HuH-7 (cell line): Measurements from ENCODE around the gene OSBPL2.

Experiments
- DNase-seq: peaks from one replicate; pipeline ENCODE4 v3.0.0; 2011; ENCODE audit warnings: low spot score

Gene OSBPL2

GRCh38 chr20:62326959-62327725 is 88.8 kb downstream of the OSBPL2 start:
- DNase-seq = no peak

GRCh38 chr20:62327726-62328495 is 89.6 kb downstream of the OSBPL2 start:
- no peak for DNase-seq

- DNase-seq = no peak
These were observed 90.5 kb downstream of the OSBPL2 start for GRCh38 chr20:62328684-62329388.

DNA sequence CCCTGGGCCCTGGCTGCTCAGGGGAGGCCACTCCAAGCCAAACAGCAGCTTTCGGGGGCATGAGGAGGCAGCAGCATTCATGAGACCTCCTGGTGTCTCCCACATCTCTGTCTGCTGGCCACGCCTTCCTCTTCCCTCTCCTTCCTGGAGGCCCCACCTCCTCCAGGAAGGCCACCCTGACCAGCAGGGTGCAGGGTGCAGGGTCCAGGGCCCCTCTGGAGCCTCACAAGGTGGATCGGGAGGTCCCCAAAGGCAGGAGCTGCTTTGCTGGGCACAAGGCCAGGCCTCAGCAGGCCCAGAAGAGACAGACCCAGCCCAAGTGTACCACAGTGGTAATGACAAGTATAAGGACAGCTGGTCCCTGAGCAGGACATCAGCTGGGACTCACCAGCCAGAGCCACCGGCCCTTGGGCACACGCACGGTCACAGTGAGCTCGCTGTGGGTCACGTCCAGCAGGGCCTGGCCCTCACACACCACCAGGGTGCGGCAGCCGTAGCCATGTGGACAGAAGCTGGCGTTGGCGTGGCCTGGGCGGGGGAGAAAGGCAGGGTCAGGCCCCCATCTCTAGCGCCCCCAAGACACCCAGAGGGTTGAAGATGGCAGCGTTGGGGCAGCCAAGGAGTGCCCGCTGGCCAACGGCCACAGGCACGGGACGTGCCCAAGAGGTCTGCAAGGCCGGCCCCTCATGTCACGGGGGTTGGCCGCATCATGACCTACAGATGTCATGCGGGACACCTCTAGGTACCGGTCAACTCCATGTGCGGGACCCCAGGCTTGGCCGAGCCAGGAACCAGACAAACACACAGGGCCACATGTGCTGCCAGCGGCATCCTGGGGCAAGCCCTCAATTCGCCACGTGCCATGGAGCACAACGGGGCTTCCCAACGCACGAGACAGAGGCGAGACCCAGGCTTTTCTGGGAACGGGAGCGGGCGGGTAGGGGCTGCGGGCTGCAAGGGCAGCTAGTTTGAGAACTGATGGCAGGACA is 91.4 kb downstream of the OSBPL2 start:
- no peak for DNase-seq

GRCh38 chr20:62330576-62331317 is 92.4 kb downstream of the OSBPL2 start:
- DNase-seq = no peak

GRCh38 chr20:62331347-62331746 is 93.0 kb downstream of the OSBPL2 start:
- DNase-seq = no peak

- no peak for DNase-seq
These were observed 94.1 kb downstream of the OSBPL2 start for GRCh38 chr20:62332421-62332820.

DNA sequence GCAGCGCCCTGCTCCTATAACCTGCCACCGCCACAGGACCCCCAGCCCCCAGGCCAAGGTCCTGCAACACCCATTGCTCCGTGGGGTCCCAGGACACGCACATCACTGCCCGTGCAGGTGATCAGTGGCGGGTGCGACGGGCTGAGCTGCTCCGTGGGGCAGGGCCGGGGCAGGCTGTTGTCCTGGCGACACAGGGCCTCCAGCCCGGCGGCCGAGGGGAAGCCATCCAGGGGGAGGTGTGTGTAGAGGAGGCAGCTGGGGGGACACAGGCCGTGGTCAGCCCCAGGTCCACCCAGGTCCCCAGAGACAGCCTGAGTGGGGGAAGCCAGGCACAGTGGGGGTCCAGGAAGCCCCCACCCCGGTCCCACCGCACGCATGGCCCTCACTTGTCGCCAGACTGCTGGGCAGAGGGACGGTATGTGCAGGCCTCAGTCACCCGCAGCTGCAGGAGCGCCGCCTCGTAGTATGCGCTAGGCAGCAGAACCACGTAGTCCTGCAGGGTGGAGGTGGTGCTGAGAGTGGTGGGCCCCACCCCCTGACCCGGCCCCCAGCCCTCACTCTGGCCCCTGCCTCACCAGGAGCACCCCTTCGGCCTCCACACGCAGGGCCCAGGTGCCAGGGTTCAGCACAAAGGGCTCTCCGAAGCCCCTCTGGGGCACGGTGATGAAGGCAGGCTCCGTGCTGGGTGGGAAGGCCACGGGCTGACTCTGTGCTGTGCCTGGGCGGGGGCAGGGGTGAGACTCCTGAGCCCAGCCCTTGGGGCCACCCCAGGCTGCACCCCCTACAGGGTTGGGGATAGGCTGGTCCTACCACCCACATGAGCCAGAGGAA is 94.9 kb downstream of the OSBPL2 start:
- no peak for DNase-seq

- DNase-seq = no peak
These were observed 95.7 kb downstream of the OSBPL2 start for GRCh38 chr20:62333820-62334595.

DNA sequence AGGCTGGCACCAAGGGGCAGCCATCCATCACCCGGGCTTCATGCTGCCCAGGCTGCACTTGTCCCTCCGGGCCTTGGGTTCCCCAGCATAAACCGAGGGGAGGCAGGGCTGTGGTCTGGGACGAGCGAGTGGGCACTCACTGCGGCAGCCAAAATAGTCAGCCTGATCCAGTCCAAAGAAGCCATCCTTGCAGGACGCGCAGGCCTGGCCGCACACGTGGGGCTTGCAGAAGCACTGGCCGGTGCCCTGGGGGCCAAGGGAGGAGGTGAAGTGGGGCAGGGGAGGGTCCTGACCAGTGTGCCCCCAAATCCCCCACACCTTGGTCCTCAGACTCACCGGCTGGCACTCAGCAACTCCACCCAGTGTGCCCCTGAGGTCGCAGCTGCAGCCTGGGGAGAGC is 96.6 kb downstream of the OSBPL2 start:
- no peak for DNase-seq

DNA sequence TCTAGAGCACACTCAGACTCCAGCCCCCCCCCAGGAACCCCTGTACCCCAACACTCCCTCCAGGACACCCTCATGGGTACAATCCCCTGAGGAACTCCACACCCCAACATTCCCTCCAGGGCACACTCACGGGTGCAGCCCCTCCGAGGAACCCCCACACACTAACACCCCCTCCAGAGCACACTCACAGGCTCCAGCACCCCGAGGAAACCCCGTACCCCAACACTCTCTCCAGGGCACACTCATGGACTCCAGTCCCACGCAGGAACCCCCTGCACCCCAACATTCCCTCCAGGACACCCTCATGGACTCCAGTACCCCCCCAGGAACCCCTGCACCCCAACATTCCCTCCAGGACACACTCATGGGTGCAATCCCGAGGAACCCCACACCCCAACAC is 97.2 kb downstream of the OSBPL2 start:
- no peak for DNase-seq

DNA sequence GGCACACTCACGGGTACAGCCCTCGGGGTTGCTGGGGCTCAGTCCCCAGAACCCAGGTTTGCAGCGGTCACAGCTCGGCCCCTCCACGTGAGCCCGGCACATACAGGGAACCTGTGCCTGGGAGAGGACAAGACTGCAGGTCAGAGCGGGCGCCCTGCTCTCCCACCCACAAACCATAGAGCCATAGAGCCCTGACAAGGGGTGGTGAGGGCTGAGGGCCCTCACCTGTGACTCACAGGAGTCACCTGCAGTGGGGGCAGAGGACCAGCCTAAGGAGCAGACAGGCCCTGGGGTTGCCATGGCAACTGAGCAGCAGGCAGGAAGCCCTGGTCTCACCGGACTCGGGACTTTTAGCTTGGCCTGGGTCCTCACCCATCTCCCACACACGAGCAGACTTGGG is 98.0 kb downstream of the OSBPL2 start:
- no peak for DNase-seq

- DNase-seq = no peak
These were observed 98.6 kb downstream of the OSBPL2 start for GRCh38 chr20:62336775-62337557.

DNA sequence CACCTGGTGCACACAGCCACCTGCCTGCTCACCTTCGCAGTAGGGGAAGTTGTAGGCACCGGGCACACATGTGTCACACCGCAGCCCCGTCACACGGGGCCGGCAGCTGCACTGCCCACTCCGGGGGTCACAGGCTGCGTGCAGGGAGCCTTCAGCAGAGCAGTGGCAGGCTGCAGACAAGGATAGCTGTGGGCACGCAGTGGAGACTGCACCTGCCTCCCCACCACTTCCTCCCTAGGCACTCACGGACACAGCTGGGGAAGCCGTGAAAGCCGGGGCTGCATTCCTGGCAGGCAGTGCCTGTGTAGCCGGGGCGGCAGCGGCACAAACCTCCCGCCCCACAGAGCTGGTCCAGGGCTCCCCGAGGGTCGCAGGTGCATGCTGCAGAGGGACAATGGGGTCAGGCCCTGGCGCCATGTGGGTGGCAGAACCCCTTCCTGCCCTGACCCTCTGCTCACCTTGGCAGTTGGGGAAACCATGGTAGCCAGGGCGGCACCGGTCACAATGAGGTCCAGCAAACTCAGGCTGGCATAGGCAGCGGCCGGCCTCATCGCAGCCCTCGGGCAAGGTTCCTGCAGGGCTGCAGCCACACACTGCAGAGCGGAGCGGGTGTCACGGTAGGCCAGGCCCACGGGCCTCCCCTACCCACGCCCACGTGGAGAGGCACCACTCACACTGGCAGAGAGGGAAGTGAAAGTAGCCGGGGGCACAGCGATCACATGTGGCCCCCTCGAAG is 99.4 kb downstream of the OSBPL2 start:
- DNase-seq = no peak

DNA sequence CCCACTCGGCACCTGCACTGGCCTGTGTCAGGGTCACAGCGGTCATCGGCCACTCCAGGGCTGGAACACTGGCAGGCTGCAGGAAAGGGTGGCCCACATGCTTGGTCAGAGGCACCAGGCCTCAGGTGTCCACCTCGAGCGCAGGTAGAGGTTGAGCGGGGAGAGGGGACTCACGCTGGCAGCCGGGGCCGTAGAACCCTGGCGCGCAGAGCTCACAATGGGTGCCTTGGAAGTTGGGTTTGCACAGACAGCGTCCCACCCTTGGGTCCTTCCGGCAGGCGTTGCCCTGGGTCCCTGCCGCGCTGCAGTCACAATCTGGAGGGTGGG is 99.9 kb downstream of the OSBPL2 start:
- no peak for DNase-seq

DNA sequence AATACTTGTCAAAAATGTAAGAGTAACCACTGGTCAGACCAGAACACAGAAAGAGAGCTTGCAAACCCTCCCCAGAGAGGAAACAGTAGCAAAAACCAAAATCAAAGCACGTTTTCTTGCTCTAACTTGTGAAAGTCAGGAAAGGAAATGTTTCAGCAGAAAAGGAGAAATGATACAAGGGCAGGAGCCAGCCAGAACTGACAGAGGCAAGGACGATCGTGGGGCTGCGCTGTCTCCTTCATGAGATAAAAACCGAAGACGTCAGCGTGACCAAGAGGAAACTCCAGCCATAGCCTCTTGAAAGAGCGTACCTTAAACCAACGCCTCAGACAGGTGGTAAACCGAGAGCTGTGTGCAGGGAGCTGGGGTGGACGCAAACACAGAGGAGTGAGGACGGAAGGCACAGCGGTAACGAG is 101.3 kb downstream of the OSBPL2 start:
- DNase-seq = no peak

DNA sequence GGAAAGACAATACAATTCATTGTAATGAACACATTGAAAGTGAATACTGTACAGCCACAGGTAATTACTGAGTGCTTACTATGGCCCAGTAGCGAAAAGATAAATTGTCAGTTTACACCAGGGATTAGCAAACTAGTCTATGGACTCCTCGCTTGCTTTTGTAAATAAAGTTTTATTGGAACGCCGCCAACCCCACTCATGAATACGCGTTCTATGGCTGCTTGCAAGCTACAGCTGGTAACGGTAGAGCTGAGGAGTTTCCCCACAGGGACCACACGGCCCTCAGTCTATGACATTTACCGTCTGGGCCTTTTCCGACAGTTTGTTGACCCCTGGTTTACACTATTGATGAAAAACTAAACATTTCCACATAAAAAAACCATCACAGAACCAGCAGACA is 104.6 kb downstream of the OSBPL2 start:
- DNase-seq = no peak

GRCh38 chr20:62344092-62344491 is 105.8 kb downstream of the OSBPL2 start:
- no peak for DNase-seq
